WTC11 (cell line): ENCODE data around the gene SGCD. TPM values are rescaled to one million over a fixed set of nuclear protein-coding genes. Genes with fewer than 3 reads are reported as not detected.

ENCODE experiments used
- ATAC-seq: fragments of 200-7000 bp; cut with Tn5 transposase; 2 replicates; pipeline ENCODE4 v1.10.0; 2021; ENCODE audit warnings: mild to moderate bottlenecking, moderate library complexity
- CTCF ChIA-PET: fragments of 300-600 bp; sonication (Branson Sonifier 250); formaldehyde crosslinking; loops from one replicate; lab custom pipeline; 2021; ENCODE audit warnings: antibody characterized with exemption; lab: Charles Lee
- POLR2A ChIA-PET: fragments of 350-600 bp; sonication (Branson Sonifier 250); formaldehyde crosslinking; loops from one replicate; lab custom pipeline; 2021; ENCODE audit warnings: antibody characterized with exemption; lab: Charles Lee
- DNase-seq: peaks from one replicate; pipeline ENCODE4 v3.0.0; 2021; ENCODE audit warnings: low spot score
- H3K27ac Mint-ChIP-seq: 2 replicates; pipeline ENCODE4 v1.8.0; 2021; ENCODE audit warnings: mixed read lengths
- H3K27me3 Mint-ChIP-seq: 2 replicates; pipeline ENCODE4 v1.8.0; 2021; ENCODE audit warnings: low read depth, mild to moderate bottlenecking, moderate library complexity, mixed read lengths
- H3K36me3 Mint-ChIP-seq: 2 replicates; pipeline ENCODE4 v1.8.0; 2021; ENCODE audit warnings: mixed read lengths
- H3K4me1 Mint-ChIP-seq: 2 replicates; pipeline ENCODE4 v1.8.0; 2022; ENCODE audit warnings: mixed read lengths
- H3K4me3 Mint-ChIP-seq: 2 replicates; pipeline ENCODE4 v1.8.0; 2021; ENCODE audit warnings: mild to moderate bottlenecking, moderate library complexity, mixed read lengths
- H3K9me3 Mint-ChIP-seq: 2 replicates; pipeline ENCODE4 v1.8.0; 2021; ENCODE audit warnings: mixed read lengths
- CDX4 ChIP-seq: fragments of 250-450 bp; sonication (Bioruptor Pico); IDR thresholded peaks from 2 replicates; pipeline ENCODE4 v1.9.0; 2021; ENCODE audit warnings: moderate library complexity, mild to moderate bottlenecking, inconsistent platforms, borderline replicate concordance
- CREB1 ChIP-seq: sonication (generic); formaldehyde crosslinking; IDR thresholded peaks from 2 replicates; pipeline ENCODE4 v1.8.0; 2023; ENCODE audit warnings: mild to moderate bottlenecking, missing genetic modification reagents
- EMX1 ChIP-seq: fragments of 250-450 bp; sonication (Bioruptor Pico); IDR thresholded peaks from 2 replicates; pipeline ENCODE4 v1.8.0; 2021; ENCODE audit warnings: mild to moderate bottlenecking
- ETV6 ChIP-seq: sonication (generic); formaldehyde crosslinking; IDR thresholded peaks from 2 replicates; pipeline ENCODE4 v1.8.1; 2022; ENCODE audit warnings: mild to moderate bottlenecking, missing genetic modification reagents
- FOXJ3 ChIP-seq: sonication (generic); formaldehyde crosslinking; IDR thresholded peaks from 2 replicates; pipeline ENCODE4 v1.9.0; 2021; ENCODE audit warnings: missing genetic modification reagents, mild to moderate bottlenecking, borderline replicate concordance
- FOXK1 ChIP-seq: sonication (generic); formaldehyde crosslinking; IDR thresholded peaks from 2 replicates; pipeline ENCODE4 v1.8.0; 2022; ENCODE audit warnings: mild to moderate bottlenecking, moderate library complexity, missing genetic modification reagents
- JAZF1 ChIP-seq: fragments of 250-450 bp; sonication (Bioruptor Pico); IDR thresholded peaks from 2 replicates; pipeline ENCODE4 v1.9.0; 2021; ENCODE audit warnings: moderate library complexity, mild to moderate bottlenecking, inconsistent platforms
- NFATC4 ChIP-seq: fragments of 250-450 bp; sonication (Bioruptor Pico); IDR thresholded peaks from 2 replicates; pipeline ENCODE4 v1.9.0; 2021; ENCODE audit warnings: mild to moderate bottlenecking
- NFE2L1 ChIP-seq: sonication (generic); formaldehyde crosslinking; IDR thresholded peaks from 2 replicates; pipeline ENCODE4 v1.8.1; 2023; ENCODE audit warnings: missing genetic modification reagents
- NR3C1 ChIP-seq: sonication (generic); formaldehyde crosslinking; conservative IDR thresholded peaks from 2 replicates; pipeline ENCODE4 v1.8.1; 2023; ENCODE audit warnings: low read depth, mild to moderate bottlenecking, missing genetic modification reagents
- SOX15 ChIP-seq: fragments of 250-450 bp; sonication (Bioruptor Pico); IDR thresholded peaks from 2 replicates; pipeline ENCODE4 v1.9.0; 2021; ENCODE audit warnings: mild to moderate bottlenecking
- SP1 ChIP-seq: sonication (generic); formaldehyde crosslinking; conservative IDR thresholded peaks from 2 replicates; pipeline ENCODE4 v1.8.1; 2022; ENCODE audit warnings: missing genetic modification reagents
- TEAD1 ChIP-seq: sonication (generic); formaldehyde crosslinking; IDR thresholded peaks from 2 replicates; pipeline ENCODE4 v1.8.0; 2022; ENCODE audit warnings: mild to moderate bottlenecking, missing genetic modification reagents
- USF2 ChIP-seq: sonication (generic); formaldehyde crosslinking; IDR thresholded peaks from 2 replicates; pipeline ENCODE4 v1.8.1; 2023; ENCODE audit warnings: mild to moderate bottlenecking, missing genetic modification reagents, moderate library complexity
- ZNF281 ChIP-seq: sonication (generic); formaldehyde crosslinking; IDR thresholded peaks from 2 replicates; pipeline ENCODE4 v1.8.0; 2023; ENCODE audit warnings: mild to moderate bottlenecking, missing genetic modification reagents
- ZNF512 ChIP-seq: sonication (generic); formaldehyde crosslinking; IDR thresholded peaks from 2 replicates; pipeline ENCODE4 v1.8.1; 2022; ENCODE audit warnings: missing genetic modification reagents, borderline replicate concordance
- ZNF671 ChIP-seq: fragments of 250-450 bp; sonication (Bioruptor Pico); IDR thresholded peaks from 2 replicates; pipeline ENCODE4 v1.8.0; 2021; ENCODE audit warnings: mild to moderate bottlenecking
- total RNA-seq: library from RNA; stranded (reverse); gene quantifications from 3 replicates; pipeline ENCODE4 v1.2.3, GENCODE V29; 2021
- TF ChIP-seq, protein P1 (sequence below): sonication (generic); formaldehyde crosslinking; IDR thresholded peaks from 2 replicates; pipeline ENCODE4 v1.8.0; 2023; ENCODE audit warnings: missing genetic modification reagents
- TF ChIP-seq, protein P2 (sequence below): sonication (generic); formaldehyde crosslinking; IDR thresholded peaks from 2 replicates; pipeline ENCODE4 v1.8.1; 2023; ENCODE audit warnings: mild to moderate bottlenecking, missing genetic modification reagents
- TF ChIP-seq, protein P3 (sequence below): fragments of 250-450 bp; sonication (Bioruptor Pico); conservative IDR thresholded peaks from 2 replicates; pipeline ENCODE4 v1.9.0; 2021; ENCODE audit warnings: mild to moderate bottlenecking
- TF ChIP-seq, protein P4 (sequence below): sonication (generic); formaldehyde crosslinking; IDR thresholded peaks from 2 replicates; pipeline ENCODE4 v1.8.1; 2022; ENCODE audit warnings: mild to moderate bottlenecking, missing genetic modification reagents, moderate library complexity, borderline replicate concordance
- TF ChIP-seq, protein P5 (sequence below): fragments of 250-450 bp; sonication (Bioruptor Pico); IDR thresholded peaks from 2 replicates; pipeline ENCODE4 v1.9.0; 2021; ENCODE audit warnings: mild to moderate bottlenecking

SGCD gene
- total RNA-seq, 1 experiment from 2014 or later: 0.33 TPM

DNA sequence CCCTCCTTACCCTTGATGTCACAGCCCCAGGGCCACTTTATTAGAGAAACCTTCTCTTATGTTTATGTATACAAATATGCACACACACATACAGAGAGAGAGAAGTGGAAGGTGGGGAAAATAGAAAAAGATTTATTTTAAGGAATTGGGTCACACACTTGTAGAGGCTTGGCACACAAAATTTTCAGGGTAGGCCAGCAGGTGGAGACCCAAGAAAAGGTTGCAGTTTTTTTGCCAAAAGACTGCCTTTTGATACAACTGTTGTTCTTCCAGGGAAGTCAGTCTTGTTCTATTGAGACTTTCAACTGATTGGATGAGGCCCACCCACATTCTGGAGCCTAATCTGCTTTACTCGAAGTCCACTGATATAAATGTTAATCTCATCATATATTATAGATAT lies 392.0 kb downstream of the SGCD start (continued):
- TF ChIP-seq ETV6 (CRISPR knock-in tag) (no peak), JAZF1 (no peak), CREB1 (CRISPR knock-in tag) (no peak), NFE2L1 (CRISPR knock-in tag) (no peak), CDX4 (CRISPR knock-in tag) (no peak), NFATC4 (CRISPR knock-in tag) (no peak), SOX15 (CRISPR knock-in tag) (no peak)
- TF ChIP-seq, protein P1, sequence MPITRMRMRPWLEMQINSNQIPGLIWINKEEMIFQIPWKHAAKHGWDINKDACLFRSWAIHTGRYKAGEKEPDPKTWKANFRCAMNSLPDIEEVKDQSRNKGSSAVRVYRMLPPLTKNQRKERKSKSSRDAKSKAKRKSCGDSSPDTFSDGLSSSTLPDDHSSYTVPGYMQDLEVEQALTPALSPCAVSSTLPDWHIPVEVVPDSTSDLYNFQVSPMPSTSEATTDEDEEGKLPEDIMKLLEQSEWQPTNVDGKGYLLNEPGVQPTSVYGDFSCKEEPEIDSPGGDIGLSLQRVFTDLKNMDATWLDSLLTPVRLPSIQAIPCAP (CRISPR knock-in tag): no peak
- TF ChIP-seq, protein P2, sequence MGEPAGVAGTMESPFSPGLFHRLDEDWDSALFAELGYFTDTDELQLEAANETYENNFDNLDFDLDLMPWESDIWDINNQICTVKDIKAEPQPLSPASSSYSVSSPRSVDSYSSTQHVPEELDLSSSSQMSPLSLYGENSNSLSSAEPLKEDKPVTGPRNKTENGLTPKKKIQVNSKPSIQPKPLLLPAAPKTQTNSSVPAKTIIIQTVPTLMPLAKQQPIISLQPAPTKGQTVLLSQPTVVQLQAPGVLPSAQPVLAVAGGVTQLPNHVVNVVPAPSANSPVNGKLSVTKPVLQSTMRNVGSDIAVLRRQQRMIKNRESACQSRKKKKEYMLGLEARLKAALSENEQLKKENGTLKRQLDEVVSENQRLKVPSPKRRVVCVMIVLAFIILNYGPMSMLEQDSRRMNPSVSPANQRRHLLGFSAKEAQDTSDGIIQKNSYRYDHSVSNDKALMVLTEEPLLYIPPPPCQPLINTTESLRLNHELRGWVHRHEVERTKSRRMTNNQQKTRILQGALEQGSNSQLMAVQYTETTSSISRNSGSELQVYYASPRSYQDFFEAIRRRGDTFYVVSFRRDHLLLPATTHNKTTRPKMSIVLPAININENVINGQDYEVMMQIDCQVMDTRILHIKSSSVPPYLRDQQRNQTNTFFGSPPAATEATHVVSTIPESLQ (CRISPR knock-in tag): no peak
- TF ChIP-seq, protein P3, sequence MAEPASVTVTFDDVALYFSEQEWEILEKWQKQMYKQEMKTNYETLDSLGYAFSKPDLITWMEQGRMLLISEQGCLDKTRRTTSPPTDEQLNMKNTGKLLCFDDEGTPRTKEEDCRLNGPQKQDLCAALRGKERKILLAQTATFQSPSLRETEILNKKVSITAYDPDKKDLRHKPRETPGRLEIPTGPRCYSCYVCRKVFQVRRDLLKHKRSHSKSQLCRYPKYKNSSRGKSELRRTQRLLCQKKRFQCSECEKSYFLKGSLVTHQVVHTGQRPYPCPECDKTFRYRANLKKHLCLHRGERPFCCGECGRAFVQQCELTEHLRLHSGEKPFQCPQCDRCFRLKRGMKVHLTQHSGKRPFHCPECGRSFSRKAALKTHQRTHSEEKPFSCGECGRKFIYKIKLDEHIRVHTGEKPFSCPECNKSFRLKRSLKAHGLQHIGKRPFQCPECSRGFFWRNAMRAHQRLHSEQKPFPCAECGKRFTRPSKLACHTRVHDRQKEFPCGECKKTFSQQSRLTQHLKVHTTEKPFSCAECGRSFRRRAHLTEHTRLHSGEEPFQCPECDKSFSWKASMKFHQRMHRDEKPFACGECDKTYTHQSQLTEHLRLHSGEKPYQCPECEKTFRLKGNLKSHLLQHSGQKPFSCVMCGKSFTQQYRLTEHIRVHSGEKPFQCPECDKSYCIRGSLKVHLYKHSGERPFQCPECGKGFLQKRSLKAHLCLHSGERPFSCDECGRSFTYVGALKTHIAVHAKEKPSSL: no peak

GRCh38 chr5:156722358-156722757 lies 395.4 kb downstream of the SGCD start:
- TF ChIP-seq ZNF281 (CRISPR knock-in tag): no peak
- TF ChIP-seq USF2 (CRISPR knock-in tag): no peak
- TF ChIP-seq NFATC4 (CRISPR knock-in tag): no peak
- TF ChIP-seq, protein P4, sequence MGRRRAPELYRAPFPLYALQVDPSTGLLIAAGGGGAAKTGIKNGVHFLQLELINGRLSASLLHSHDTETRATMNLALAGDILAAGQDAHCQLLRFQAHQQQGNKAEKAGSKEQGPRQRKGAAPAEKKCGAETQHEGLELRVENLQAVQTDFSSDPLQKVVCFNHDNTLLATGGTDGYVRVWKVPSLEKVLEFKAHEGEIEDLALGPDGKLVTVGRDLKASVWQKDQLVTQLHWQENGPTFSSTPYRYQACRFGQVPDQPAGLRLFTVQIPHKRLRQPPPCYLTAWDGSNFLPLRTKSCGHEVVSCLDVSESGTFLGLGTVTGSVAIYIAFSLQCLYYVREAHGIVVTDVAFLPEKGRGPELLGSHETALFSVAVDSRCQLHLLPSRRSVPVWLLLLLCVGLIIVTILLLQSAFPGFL (CRISPR knock-in tag): no peak
- no peak for TF ChIP-seq ZNF512 (CRISPR knock-in tag)
- no peak for TF ChIP-seq TEAD1 (CRISPR knock-in tag)
- TF ChIP-seq SP1 (CRISPR knock-in tag): no peak
- TF ChIP-seq, protein P5, sequence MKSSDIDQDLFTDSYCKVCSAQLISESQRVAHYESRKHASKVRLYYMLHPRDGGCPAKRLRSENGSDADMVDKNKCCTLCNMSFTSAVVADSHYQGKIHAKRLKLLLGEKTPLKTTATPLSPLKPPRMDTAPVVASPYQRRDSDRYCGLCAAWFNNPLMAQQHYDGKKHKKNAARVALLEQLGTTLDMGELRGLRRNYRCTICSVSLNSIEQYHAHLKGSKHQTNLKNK (CRISPR knock-in tag): no peak
- no peak for TF ChIP-seq NR3C1
- no peak for TF ChIP-seq FOXK1 (CRISPR knock-in tag)
- no peak for TF ChIP-seq EMX1 (CRISPR knock-in tag)
- TF ChIP-seq CDX4 (CRISPR knock-in tag): no peak
- no peak for TF ChIP-seq ZNF671 (CRISPR knock-in tag)
- TF ChIP-seq FOXJ3 (CRISPR knock-in tag): no peak
- TF ChIP-seq, all 79 proteins: peak for 0
- H3K27me3 Mint-ChIP-seq: no peaks in the 10 kb centered on the region
- no peak overlapping the region for H3K27ac Mint-ChIP-seq
- no peak for ATAC-seq
- ChIA-PET CTCF (interaction anchor here (0.7 kb wide), 1 partner anchor 94 kb away, joined by 3 read pairs; no protein-coding TSS in a partner anchor), POLR2A (no interaction called here)
- no peak for DNase-seq
- peaks cover 11% of the 10 kb centered on the region for H3K9me3 Mint-ChIP-seq
- 0 out of 2 replicates have a peak, but pooled peaks cover 3% of the 10 kb centered on the region for H3K36me3 Mint-ChIP-seq
- no peak overlapping the region for H3K4me3 Mint-ChIP-seq
- peaks cover 8% of the 10 kb centered on the region for H3K4me1 Mint-ChIP-seq
